Kidney epithelial cell (primary cell): ENCODE results near the gene SPOUT1. TPM values are rescaled to one million over a fixed set of nuclear protein-coding genes. Genes with fewer than 3 reads are reported as not detected.

ENCODE experiments used
- DNase-seq: peaks from one replicate; pipeline ENCODE4 v3.0.0-alpha.2; 2010; ENCODE audit warnings: low read depth
- H3K27me3 ChIP-seq: 2 replicates; pipeline ENCODE4 v1.6.0; 2011; ENCODE audit warnings: low read length; ENCODE audit not compliant: control insufficient read depth, insufficient read depth
- H3K36me3 ChIP-seq: 2 replicates; pipeline ENCODE4 v1.5.1; 2011; ENCODE audit warnings: low read length; ENCODE audit not compliant: control insufficient read depth, insufficient read depth
- H3K4me3 ChIP-seq: 2 replicates; pipeline ENCODE4 v1.5.1; 2011; ENCODE audit warnings: low read depth, mild to moderate bottlenecking, control low read depth, low read length
- CTCF ChIP-seq: IDR thresholded peaks from 2 replicates; pipeline ENCODE4 v1.5.1; 2011; ENCODE audit warnings: mild to moderate bottlenecking, moderate library complexity, low read length, control low read depth, inconsistent platforms; ENCODE audit not compliant: insufficient read depth, poor library complexity, severe bottlenecking
- total RNA-seq: library from RNA; depleted of rRNA; stranded (reverse); fragments of >200 nt; gene quantifications from 2 replicates; pipeline ENCODE4 v1.2.3, GENCODE V29; 2015

The SPOUT1 gene
- total RNA-seq, 1 donor from 2014 or later: 33.1 TPM

- no peak for DNase-seq
These were observed 56.5 kb downstream of the SPOUT1 start for GRCh38 chr9:128773049-128773448.

GRCh38 chr9:128771745-128772519 is 57.7 kb downstream of the SPOUT1 start, which contains the start of gene ZER1:
TSS of gene ZER1 (minus strand) at chr9:128771927. CDS start at chr9:128755565, 16,362 bp downstream.
- Histone ChIP-seq H3K4me3 (peak within 1 kb of the TSS; percentile 98), H3K36me3 (no peaks in the 10 kb centered on the region), H3K27me3 (no peaks in the 10 kb centered on the region)
- TF ChIP-seq CTCF: no peak
- no peak for DNase-seq

More at GRCh38 chr9:128773049-128773448, 56.5 kb downstream of the SPOUT1 start:
- TF ChIP-seq CTCF: no peak
- no peaks in the 10 kb centered on the region for H3K36me3 ChIP-seq
- H3K4me3 ChIP-seq: no peak overlapping the region
- no peaks in the 10 kb centered on the region for H3K27me3 ChIP-seq

- H3K4me3 ChIP-seq: peak overlapping the region; percentile 98
- no peak for TF ChIP-seq CTCF
- DNase-seq: no peak
- no peaks in the 10 kb centered on the region for H3K27me3 ChIP-seq
- H3K36me3 ChIP-seq: no peaks in the 10 kb centered on the region
These were observed 58.4 kb downstream of the SPOUT1 start for GRCh38 chr9:128771094-128771721.

GRCh38 chr9:128770286-128771030 is 59.1 kb downstream of the SPOUT1 start:
- no peak for TF ChIP-seq CTCF

More at GRCh38 chr9:128770286-128771030, 59.1 kb downstream of the SPOUT1 start:
- peak overlapping the region; percentile 98 for H3K4me3 ChIP-seq
- H3K36me3 ChIP-seq: no peaks in the 10 kb centered on the region
- DNase-seq: no peak
- H3K27me3 ChIP-seq: no peaks in the 10 kb centered on the region

Other genes starting within 250 kb of the SPOUT1 start
- gene DYNC2I2, start 172.9 kb downstream of the SPOUT1 start, total RNA-seq: 56.1 and 72.5 TPM in 2 replicates
- 404 and 663 TPM in 2 replicates for gene SET, start 140.6 kb downstream of the SPOUT1 start, total RNA-seq
- 4.6 and 9.5 TPM in 2 replicates for gene PKN3, start 127.3 kb downstream of the SPOUT1 start, total RNA-seq
- 96.3 and 104 TPM in 2 replicates for gene ZDHHC12, start 105.7 kb downstream of the SPOUT1 start, total RNA-seq
- 24.2 and 49.8 TPM in 2 replicates for gene ZER1, start 57.9 kb downstream of the SPOUT1 start, total RNA-seq
- 17.7 and 19.0 TPM in 2 replicates for gene TBC1D13, start 42.5 kb downstream of the SPOUT1 start, total RNA-seq
- 18.8 and 20.5 TPM in 2 replicates for gene ENDOG, start 11.3 kb downstream of the SPOUT1 start, total RNA-seq
- gene KYAT1, start 52.2 kb upstream of the SPOUT1 start, total RNA-seq: 6.8 and 9.4 TPM in 2 replicates
- 138 and 155 TPM in 2 replicates for gene LRRC8A, start 52.3 kb upstream of the SPOUT1 start, total RNA-seq
- 17.8 and 21.2 TPM in 2 replicates for gene PHYHD1, start 91.2 kb upstream of the SPOUT1 start, total RNA-seq
- 29.6 and 30.8 TPM in 2 replicates for gene DOLK, start 117.8 kb upstream of the SPOUT1 start, total RNA-seq
- 35.5 and 39.9 TPM in 2 replicates for gene NUP188, start 117.9 kb upstream of the SPOUT1 start, total RNA-seq
- gene SH3GLB2, start 198.5 kb upstream of the SPOUT1 start, total RNA-seq: 101 and 112 TPM in 2 replicates
- 21.6 and 22.7 TPM in 2 replicates for gene MIGA2, start 206.8 kb upstream of the SPOUT1 start, total RNA-seq